Measurements from ENCODE around the gene USP4.

USP4 gene

DNA sequence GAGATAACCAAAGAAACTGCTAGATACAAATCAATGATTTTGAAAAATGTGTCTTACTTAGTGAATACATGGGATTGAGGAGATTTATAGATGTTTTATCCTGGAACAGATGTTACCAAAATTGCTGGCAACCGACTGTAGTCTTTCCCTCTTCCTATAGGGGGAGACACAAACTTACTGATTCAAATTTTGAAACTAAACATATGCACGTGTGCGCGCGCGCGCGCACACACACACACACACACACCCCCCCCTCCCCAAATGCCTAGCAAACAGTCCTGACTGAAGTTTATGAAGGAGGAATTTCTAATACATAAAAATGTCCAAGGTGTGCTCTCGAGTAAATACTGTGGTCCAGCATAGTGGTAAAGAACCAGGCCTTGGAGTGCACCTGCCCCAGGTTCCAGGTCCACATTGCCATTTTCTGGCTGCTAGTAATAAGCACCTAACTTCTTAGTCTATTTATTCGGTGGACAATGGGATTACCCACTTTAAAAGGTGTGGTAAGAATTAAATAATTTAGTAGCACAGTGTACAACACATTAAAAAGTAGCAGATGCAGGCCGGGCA, 44.3 kb downstream of the USP4 start:
- no peak for ATAC-seq

DNA sequence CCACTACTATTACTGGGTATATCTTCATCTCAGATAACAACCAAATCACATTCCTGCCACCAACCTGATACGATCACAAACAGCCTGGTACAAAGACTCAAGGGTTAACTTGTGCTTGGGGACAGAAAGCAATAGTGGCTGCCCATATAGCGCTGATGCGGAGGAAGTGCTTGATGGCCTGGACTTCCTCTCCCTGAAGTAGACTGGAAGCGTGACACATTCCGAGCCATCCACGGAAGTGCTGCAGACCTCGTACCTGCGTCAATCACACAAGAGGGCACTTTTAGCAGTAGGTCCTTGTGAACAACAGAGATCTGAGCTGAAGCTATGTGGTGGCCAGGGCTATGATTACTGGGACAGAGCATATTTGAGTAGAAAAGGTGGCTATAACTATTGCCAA, 45.5 kb downstream of the USP4 start:
- no peak for ATAC-seq

DNA sequence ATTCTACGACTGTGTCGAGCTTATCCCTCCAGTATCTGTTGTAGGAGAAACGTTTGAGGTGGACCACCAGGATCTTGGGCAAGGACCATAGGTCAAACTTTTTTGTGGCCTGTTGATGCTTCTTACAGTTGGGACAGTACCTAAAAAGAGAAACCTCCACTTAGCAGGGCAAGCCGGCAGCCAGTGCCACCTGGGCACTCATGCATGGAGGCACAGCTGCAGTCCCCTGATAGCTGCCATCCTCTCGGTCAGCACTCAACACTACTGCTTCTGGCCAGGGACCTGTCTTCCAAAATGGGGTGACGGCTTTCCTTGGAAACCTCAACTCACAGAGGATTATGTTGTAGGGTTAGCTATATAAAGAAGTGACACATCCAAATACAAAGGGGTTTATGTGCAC, 55.9 kb downstream of the USP4 start:
- ATAC-seq: no peak

DNA sequence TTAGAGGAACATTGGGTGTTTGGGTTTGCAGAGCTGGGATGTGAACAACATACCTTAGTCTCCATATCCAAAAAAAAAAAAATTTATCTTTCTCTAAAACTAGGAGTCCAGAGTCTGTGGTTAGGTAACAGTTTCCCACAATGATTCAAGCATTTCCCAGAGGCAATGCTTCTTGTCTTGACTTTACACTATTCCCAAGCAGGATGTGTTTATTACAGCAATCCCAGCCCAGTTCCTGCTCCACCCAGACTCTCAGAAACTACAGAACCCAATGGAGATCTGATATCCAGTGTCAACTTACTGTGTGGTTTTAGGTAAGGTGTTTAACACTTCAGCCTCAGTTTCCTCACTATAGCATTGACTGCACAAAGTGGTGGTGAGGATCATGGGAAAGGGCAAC, 60.5 kb downstream of the USP4 start:
- no peak for ATAC-seq

DNA sequence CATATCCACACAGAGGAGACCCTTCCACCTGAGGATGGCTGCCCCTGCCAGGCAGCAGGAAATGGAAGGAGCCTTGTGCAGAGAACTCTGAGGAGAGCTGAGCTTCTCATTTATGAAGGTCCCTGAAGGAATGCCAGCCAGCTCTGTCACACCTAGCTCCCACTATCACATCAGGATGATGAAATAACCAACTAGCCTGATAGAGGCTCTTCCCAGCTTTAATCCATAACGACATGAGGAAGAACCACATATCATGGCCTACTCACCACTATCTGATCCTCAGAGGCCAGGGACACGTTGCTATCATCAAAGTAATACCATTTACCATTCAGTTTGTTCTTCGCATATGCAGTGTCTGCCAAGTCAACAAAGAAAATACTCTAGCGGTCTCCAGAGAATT, 61.3 kb downstream of the USP4 start:
- no peak for ATAC-seq

DNA sequence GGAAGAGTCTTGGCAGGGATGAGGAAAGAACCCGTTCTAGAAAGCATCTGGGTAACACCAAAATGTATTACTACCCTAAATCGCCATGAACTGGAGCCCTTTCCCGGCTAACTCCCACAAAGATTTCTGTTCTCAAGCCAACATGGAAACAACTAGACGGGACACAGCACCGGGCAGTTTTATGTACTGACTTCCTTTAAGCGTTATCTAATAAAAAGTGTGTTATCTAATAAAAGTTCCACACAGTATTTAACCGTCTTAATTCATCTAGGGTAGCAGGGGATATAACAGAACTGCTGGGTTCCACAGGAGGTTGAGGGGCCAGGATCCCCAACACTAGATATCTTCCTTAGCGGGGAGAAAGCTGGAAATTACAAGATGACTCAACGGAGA, 62.5 kb downstream of the USP4 start:
- no peak for ATAC-seq

DNA sequence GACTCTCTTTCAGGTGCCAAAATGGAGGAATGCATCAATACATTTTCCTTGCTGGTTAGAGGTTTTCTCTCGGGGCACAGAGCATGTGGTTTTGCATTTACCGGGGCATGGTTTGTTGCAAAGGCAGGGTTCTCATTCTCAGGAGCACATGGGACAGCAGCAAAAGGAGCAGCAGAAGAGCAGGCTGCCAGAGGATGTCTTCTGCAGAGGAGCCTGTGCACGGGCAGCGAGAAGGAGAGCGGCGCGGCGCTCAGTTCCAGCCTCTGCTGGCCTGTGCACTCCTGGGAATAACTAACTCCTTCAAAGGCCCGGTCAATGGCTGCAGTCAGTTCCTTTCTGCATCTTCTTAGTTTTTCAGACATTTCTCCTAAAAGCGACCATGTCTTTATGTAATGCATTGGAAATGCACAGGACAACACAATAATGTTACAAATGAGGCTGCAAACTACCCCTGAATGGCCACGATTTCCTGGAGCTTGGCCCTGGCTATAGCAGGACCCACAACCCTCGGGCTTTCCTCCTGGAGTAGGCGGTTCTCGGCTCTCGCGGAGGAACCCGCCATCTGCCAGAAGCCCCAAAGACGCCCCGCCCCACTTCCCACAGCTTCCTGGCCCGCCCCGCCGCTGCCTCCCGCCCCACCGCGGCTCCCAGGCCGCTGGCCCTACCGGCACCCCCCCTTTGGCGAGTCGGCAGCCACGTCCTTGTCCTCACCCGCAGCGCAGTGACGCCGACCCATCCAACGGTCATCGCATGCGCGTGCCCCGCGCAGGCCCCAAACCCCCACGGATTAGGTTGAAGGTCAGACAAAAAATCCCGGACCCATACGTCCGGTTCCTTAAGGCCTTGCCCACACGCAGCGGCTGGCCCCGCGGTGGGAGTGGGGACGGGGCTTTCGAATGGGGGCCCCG, 63.1 kb downstream of the USP4 start, which contains the start of gene C3orf62:
TSS of gene C3orf62 (minus strand) at position 758 of the 908 bp plus-strand sequence. CDS start at position 398, 360 bp downstream.
- ATAC-seq: peak; percentile 77 to 85

DNA sequence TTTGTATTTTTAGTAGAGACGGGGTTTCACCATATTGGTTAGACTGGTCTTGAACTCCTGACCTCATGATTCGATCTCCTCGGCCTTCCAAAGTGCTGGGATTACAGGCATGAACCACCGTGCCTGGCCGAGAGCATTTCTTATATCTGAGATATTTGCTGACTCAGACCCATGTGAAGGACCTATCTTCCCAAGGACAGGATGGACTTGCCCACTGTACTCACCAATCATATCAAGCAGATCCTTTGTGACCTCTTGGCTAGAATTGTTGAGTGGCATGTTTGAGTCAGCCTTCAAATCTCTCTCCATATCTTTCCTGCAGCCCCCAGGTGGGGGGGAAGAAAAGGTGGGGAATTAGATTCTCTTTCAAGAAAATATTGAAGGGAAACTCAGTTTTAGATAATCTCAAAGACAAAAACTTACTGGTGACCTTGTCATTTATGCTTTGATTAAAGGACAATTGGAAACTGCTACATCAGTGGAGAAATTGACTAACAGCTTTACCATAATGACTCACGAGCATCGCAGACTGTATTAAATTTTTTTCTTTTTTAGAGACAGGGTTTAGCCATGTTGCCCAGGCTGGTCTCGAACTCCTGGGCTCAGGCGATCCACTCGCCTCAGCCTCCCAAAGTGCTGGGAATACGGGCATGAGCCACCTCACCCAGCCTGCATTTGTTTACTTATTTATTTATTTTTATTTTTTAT, 65.9 kb downstream of the USP4 start:
- peak in 1 of 2 donors; percentile 55 for ATAC-seq

DNA sequence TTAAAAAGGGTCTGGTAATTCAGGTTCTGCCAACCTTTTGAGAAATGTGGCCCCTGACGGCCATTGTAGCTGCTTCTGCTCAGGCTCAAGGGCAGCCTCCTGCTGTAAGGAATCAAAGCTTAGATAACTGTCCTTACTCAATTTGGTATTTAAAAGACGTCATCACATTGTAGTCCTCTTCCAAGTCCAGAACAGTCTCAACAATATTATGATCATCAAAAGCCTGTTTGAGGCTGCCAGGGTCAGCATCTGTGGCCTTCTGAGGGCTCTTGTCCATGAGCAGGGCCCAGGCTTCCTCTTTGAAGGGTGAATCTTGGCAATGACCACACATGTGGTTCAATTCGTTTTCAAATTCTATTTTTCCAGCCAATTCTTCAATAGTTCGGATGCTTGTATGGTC, 68.8 kb downstream of the USP4 start:
- no peak for ATAC-seq

DNA sequence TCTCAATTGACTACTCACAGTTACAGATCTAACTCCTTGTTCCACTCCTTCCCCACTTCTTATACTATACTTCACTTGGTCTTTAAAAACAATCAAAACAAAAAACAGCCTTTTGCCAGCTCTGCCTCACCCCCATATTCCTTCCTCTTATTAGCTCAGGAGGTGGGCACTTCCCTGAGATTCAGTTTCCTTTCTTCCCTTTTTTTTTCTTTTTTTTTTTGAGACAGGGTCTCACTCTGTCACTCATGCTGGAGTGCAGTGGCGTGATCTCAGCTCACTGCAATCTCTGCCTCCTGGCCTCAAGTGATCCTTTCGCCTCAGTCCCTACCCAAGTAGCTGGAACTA, 69.7 kb downstream of the USP4 start:
- ATAC-seq: no peak

DNA sequence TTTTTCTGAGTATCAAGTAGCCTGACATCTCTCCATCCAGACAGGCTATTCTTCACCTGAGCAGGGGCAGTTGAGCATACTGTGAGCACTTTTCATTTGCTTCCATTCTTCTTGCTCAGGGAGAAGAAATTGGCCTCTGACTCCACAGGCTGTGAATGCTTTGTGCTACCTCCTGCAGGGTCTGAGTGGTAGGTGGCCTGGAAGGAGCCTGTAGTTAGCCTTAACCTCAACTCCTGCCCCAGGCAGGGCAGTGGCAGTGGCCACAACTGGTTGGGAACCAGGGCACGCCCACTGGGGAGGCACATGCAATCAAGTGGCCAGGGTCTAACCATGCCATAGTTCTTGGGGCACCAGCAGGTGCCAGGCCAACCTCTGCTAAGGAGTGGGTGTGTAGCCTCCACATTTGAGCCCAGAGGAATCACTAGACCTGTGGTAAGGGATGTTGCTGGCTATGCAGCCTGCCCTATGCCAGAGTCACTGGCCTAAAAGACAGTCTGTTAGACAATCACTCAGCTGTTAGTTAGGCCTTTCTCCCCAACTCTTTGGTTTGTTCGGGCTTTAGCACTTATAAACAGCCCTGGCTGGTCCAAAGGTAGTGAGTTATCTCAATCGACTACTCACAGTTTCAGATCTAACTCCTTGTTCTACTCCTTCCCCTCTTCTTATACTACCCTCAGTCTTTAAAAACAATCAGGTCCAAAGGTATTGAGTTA, 70.3 kb downstream of the USP4 start:
- ATAC-seq: no peak

DNA sequence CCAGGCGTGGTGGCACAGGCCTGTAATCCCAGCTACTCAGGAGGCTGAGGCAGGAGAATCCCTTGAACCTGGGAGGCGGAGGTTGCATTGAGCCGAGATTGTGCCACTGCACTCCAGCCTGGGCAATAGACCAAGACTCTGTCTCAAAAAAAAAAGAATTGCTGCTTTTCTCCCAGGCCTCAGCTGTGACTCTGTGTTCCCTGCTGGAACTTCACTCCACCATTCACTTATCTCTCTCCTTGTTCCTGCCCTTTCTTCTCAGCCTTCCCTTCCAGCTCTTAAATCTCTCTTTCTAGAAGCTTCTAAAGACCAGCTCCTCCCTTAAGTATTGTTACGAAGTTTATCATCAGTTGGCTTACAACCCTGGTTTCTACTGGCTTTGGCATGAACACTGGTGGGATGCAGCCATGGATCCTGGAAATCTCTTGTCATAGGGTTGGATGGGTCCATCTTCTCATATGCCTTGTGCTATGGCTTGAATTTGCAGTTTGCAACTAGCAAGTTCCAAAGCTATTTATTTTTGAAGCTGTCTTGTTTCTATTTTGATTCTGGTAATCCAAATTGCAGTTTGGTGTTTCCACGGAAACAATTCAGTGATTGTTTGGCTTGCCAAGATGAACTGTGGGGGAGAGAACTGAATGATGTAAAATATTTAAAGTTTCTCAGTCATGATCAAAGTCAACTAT, 73.3 kb downstream of the USP4 start:
- ATAC-seq: no peak

DNA sequence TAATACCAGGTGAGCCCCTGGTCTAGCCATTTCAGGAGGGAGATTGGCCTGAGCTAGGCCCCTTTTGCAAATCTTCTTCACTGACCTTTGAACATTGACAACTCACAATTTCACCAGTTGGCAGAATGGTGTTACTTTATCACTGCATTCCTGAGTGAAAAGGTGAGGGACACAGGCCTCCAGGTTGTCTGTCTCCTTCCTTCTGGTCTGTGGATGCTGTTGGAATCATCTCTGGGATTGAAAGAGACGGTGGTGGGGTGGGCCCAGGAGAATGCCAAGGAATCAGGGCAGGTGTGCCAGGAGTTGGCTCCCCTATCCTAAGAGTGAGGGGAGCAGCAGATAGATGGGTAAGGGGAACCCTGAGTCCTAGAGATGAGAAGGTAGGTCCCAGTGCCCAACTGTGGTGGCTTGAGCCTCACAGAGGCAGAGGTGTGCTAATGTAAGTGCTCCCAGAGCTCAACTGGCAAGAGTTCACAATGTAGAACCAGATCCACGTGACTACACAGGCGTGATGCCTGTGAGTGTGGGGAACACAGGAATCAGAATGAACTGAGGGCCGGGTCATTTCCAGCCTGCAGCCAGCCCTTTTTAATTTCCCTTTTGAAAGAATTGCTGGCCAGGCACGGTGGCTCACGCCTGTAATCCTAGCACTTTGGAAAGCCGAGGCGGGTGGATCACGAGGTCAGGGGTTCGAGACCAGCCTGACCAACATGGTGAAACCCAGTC, 74.0 kb downstream of the USP4 start:
- no peak for ATAC-seq

DNA sequence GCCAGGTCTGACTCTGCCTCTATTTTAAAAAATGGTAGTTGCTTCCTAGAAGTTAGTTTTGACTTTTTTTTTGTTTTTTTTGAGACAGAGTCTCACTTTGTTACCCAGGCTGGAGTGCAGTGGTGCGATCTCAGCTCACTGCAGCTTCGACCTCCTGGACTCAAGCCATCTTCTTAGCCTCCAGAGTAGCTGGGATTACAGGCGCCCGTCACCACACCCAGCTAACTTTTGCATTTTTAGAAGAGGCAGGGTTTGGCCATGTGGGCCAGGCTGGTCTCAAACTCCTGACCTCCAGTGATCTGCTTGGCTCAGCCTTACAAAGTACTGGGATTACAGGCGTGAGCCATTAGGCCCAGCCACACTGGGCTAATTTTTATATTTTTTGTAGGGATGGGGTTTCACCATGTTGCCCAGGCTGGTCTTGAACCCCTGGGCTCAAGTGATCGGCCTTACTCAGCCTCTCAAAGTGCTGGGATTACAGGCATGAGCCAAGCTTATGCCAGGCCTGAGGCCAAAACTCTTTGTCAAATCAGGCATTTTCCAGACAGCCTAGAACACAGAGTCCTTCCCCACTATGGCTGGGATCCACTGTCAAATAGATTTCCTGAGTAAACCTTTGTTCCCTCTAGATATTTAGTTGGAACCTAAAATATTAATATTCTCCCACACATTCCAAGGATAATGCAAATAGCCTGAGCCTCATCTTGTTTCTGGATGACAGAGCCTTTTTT, 76.5 kb downstream of the USP4 start:
- no peak for ATAC-seq

DNA sequence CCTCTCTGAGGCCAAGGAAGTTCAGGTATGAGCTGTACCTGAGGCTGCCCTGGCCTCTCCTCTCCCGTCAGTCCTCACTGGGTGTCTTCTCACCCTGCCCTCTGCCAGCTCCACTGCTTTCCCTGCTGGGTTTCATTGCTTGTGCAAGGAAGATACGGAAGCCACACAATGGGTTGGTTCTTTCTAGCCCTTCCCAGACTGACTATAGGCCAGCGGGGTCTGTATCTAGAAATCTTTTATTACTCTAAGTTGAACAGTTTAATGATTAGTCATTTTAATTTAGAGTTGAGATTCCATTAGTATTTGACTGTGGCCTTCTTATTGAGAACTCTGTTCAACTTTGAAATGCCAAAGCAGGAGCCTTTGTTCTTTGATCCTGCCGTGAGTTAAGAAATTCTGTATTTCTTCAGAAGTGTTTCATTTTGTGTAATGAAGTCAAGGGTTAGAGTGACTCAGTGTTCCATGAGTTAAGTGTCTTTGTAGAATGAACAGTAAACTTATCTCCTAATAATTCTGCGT, 79.0 kb downstream of the USP4 start:
- ATAC-seq: peak in 1 of 2 donors; percentile 36

DNA sequence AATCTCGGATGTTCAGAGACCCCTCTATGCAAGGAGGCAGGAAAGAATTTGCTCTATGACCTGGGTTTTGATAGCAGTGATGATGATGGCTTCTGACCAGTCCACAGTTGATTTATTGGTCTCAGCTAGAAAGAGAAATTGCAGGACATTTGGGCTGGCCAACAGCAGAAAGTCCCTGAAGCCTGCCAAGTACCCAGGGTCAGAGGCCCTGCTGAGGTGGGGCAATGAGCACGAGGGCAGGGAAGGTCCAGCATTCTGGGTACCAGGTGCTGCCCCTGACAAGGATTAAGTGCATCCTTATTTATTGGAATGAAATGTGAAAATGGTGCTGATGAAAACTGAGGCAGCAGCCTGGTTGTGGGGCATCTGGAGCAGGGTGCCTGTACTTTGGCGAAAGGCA, 82.7 kb downstream of the USP4 start:
- no peak for ATAC-seq

DNA sequence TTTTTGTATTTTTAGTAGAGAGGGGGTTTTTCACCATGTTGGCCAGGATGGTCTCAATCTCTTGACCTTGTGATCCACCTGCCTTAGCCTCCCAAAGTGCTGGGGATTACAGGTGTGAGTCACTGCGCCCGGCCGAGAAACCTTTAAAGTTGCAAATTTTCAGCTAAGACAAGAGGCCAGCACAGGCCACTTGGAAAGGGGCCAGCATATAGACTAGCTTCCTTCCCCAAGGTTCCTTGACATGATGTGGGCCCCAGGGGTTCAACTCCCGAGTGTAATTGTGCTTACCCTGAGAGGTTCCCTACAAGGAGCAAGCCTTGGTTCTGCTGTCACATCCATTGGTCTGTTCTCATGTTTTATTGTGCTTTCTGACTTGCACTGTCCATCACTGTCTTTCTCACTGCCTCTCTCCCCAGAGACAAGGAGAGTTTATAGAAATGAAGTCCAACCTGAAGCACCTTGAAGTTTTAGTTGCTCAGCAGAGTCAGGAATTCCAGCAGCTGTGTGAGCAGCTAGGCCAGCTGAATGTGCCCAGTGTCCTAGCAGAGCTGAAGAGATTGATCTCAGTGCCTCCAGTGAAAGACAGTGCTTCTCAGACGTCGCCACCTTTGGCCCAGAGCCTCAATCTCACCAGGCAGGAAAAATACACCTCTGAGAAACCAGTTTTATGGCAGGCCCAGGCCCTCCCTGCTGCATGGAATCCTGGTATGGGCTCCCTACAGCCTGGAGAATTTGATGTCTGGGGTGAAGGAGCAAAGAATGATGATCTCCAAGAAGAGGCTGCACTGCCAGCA, 83.9 kb downstream of the USP4 start:
- no peak for ATAC-seq

DNA sequence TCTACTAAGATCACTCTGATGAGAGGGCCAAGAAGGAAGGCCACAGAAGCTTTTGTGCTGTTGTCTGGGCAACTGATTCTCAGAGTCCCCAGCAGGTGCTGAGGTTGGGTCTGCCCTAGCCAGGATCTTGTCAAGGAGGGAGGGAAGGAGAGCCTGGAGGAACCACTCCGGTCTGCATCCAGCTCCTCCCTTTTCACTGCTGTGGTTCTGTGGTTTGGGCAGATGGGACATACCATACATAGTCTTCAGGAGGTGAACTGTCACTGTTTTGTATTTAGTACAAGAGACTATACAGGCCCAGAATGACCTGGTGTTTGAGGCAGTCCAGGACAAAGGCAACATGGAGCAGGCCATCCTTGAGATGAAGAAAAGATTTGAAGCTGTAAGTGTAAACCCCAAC, 84.7 kb downstream of the USP4 start:
- ATAC-seq: no peak

DNA sequence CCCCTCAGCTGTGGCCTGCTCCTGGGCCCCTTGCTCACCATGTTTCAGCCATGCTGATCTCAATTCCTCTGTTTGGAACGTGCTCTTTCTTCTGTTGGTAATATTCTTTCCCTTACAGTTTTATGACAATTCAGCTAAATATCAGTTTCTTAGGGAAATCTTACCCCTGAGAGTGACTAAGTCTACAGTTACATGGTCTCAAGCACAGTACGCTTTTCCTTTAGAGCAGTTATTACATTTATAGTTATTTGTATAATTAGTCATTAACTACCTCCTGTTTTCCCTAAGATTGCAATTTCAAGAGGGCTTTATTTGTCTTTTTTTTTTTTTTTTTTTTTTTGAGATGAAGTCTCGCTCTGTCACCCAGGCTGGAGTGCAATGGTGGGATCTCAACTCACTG, 86.3 kb downstream of the USP4 start:
- ATAC-seq: no peak

DNA sequence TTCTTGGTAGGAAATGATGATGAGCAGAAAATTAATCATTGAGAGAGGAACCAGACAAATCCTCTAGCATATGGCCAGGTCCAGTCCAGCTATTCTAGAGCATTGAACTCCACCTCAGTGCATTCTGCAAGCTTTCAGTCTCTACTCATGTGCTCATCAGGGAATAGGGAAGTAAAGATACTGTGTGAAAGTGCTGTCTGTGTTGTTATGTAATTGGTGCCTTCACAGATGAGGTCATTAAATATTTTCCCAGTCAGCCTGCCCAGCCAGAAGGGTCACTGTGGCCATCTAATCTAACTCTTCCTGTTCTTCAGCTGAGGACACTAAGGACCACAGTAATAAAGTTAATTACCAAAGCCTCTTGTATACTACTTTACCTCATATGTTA, 91.0 kb downstream of the USP4 start:
- no peak for ATAC-seq

All from activated CD4-positive, CD25-positive, alpha-beta regulatory T cell treated with anti-CD3 and anti-CD28 coated beads, Interleukin-2, amount 50 U/mL, for 24 hours (primary cell).